Measurements from ENCODE around the gene IGSF22. TPM values are rescaled to one million over a fixed set of nuclear protein-coding genes. Genes with fewer than 3 reads are reported as not detected.

The IGSF22 gene
- total RNA-seq, 1 experiment from 2014 or later, result not detected

DNA sequence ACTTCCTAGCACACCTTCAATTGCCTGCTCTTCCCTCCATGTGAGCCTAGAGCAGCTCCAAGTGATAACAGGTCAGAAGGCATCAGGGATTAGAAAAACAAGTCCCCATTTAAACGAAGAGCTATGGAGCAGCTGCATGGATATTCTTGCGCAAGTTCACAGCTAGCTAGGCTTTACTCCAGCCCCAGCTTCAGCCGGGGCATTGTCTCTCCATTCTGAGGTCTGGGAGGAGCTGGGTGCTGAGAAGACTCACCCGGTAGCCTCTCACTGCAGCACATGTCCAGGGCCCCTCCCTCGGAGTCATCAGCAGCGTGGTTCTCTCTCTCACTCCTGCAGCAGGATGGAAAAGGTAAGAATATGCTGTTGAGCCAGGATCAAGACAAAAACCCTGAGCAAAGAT, 39.6 kb upstream of the IGSF22 start (continued):
- TF ChIP-seq, protein P1, sequence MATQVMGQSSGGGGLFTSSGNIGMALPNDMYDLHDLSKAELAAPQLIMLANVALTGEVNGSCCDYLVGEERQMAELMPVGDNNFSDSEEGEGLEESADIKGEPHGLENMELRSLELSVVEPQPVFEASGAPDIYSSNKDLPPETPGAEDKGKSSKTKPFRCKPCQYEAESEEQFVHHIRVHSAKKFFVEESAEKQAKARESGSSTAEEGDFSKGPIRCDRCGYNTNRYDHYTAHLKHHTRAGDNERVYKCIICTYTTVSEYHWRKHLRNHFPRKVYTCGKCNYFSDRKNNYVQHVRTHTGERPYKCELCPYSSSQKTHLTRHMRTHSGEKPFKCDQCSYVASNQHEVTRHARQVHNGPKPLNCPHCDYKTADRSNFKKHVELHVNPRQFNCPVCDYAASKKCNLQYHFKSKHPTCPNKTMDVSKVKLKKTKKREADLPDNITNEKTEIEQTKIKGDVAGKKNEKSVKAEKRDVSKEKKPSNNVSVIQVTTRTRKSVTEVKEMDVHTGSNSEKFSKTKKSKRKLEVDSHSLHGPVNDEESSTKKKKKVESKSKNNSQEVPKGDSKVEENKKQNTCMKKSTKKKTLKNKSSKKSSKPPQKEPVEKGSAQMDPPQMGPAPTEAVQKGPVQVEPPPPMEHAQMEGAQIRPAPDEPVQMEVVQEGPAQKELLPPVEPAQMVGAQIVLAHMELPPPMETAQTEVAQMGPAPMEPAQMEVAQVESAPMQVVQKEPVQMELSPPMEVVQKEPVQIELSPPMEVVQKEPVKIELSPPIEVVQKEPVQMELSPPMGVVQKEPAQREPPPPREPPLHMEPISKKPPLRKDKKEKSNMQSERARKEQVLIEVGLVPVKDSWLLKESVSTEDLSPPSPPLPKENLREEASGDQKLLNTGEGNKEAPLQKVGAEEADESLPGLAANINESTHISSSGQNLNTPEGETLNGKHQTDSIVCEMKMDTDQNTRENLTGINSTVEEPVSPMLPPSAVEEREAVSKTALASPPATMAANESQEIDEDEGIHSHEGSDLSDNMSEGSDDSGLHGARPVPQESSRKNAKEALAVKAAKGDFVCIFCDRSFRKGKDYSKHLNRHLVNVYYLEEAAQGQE (IDR thresholded peaks at IDR 0.05; ENCODE audit: low read depth), result no peak
- TF ChIP-seq ELF1 (IDR thresholded peaks at IDR 0.05; ENCODE audit: borderline replicate concordance, low read depth), result no peak
- TF ChIP-seq CEBPB (IDR thresholded peaks at IDR 0.05; ENCODE audit: low read depth), result no peak
- no peak for TF ChIP-seq TCF7L2 (IDR thresholded peaks at IDR 0.05; ENCODE audit: borderline replicate concordance, extremely low read depth, insufficient read depth, insufficient read length)
- no peak for TF ChIP-seq ZNF274 (IDR thresholded peaks at IDR 0.05; ENCODE audit: low read depth, low read length)

GRCh38 chr11:18761741-18762140, 35.8 kb upstream of the IGSF22 start:
- TF ChIP-seq POLR2A (IDR thresholded peaks at IDR 0.05; ENCODE audit: borderline replicate concordance, extremely low read depth, insufficient read depth, insufficient read length), result no peak
- TF ChIP-seq ZNF274 (IDR thresholded peaks at IDR 0.05; ENCODE audit: low read depth, low read length), result no peak
- no peak for TF ChIP-seq ZFX (IDR thresholded peaks at IDR 0.05)
- TF ChIP-seq, protein P1 (IDR thresholded peaks at IDR 0.05; ENCODE audit: low read depth), result no peak
- H3K4me2 ChIP-seq (ENCODE audit: low read length), result no peak overlapping the region
- no peak for DNase-seq (ENCODE audit: low read depth, low spot score)
- no peak overlapping the region for H3K27ac ChIP-seq (ENCODE audit: low read depth, low read length)
- H3K79me2 ChIP-seq (ENCODE audit: insufficient read depth, low read length), result no peaks in the 10 kb centered on the region
- H3K36me3 ChIP-seq (ENCODE audit: control insufficient read depth in 1 of 2, insufficient read depth in 2 of 2, low read length in 2 of 2), result no peaks in the 10 kb centered on the region
- H4K20me1 ChIP-seq (ENCODE audit: insufficient read depth), result no peaks in the 10 kb centered on the region
- H2AFZ ChIP-seq (ENCODE audit: low read depth, low read length, poor library complexity, severe bottlenecking), result no peak overlapping the region
- intact Hi-C loops (cut with micrococcal nuclease), result no loop called here
- no peaks in the 10 kb centered on the region for H3K9me2 ChIP-seq (ENCODE audit: insufficient read depth)
- ATAC-seq, result no peak
- peaks cover 4 to 13% of the 10 kb centered on the region in 2 experiments for H3K4me1 ChIP-seq (ENCODE audit: control insufficient read depth in 1 of 2, insufficient read depth in 2 of 2, low read length in 2 of 2)
- BruUV-seq (replicated peaks), result no TSS peak
- ChIA-PET RAD21 (ENCODE audit: low non-redundant PET in 1 of 2, low total read pairs in 2 of 2, uncharacterized antibody in 2 of 2, unreplicated experiment in 2 of 2) (no interaction called here), CTCF (interaction anchor here (0.6 kb wide), 1 partner anchor 223 kb away, joined by 4 read pairs; no protein-coding TSS in a partner anchor), POLR2A (no interaction called here)
- no peaks in the 10 kb centered on the region for H3K27me3 ChIP-seq (ENCODE audit: insufficient read depth, low read length)
- no peak overlapping the region for H3K4me3 ChIP-seq (replicated peaks in 1 of 2; ENCODE audit: low read depth in 1 of 2, low read length in 2 of 2)
- no peak overlapping the region for H3K9ac ChIP-seq (ENCODE audit: low read length)
- H3K9me3 ChIP-seq (ENCODE audit: control insufficient read depth in 1 of 2, insufficient read depth in 1 of 2, low read depth in 1 of 2, low read length in 2 of 2), result no peaks in the 10 kb centered on the region

Measured in HCT116 (cell line).